DOHH2 (cell line): Measurements from ENCODE around the gene B3GLCT.
"Not testable (repeated sequence)": the region's sequence is repeated elsewhere in the genome, so short reads cannot be mapped to it uniquely, and the experiment has no call there.

Experiments
- H3F3A ChIP-seq: fragments of 200-600 bp; sonication (generic), shearing (Covaris generic); 2 replicates; pipeline ENCODE4 v1.6.0; 2016; ENCODE audit warnings: antibody characterized with exemption, mild to moderate bottlenecking; ENCODE audit not compliant: control insufficient read depth, insufficient read depth
- H3K27ac ChIP-seq: fragments of 200-600 bp; sonication (generic); 2 replicates; pipeline ENCODE4 v1.5.1; 2014; ENCODE audit warnings: low read depth, mild to moderate bottlenecking, low read length, moderate library complexity
- H3K27me3 ChIP-seq: fragments of 200-600 bp; sonication (generic); 2 replicates; pipeline ENCODE4 v1.6.1; 2014; ENCODE audit warnings: mild to moderate bottlenecking, low read length, mixed read lengths; ENCODE audit not compliant: control insufficient read depth
- H3K36me3 ChIP-seq: fragments of 200-600 bp; sonication (generic); 2 replicates; pipeline ENCODE4 v1.6.1; 2014; ENCODE audit warnings: mild to moderate bottlenecking, low read length, moderate library complexity, mixed read lengths; ENCODE audit not compliant: control insufficient read depth
- H3K4me1 ChIP-seq: fragments of 200-600 bp; sonication (generic); 2 replicates; pipeline ENCODE4 v1.6.1; 2014; ENCODE audit warnings: mild to moderate bottlenecking, low read length, mixed read lengths; ENCODE audit not compliant: control insufficient read depth
- H3K4me2 ChIP-seq: fragments of 200-600 bp; sonication (generic); 2 replicates; pipeline ENCODE4 v1.6.0; 2014; ENCODE audit warnings: mild to moderate bottlenecking, low read length, moderate library complexity
- H3K4me3 ChIP-seq: fragments of 200-600 bp; sonication (generic); 2 replicates; pipeline ENCODE4 v1.5.1; 2014; ENCODE audit warnings: mild to moderate bottlenecking, low read length, mixed read lengths
- H3K79me2 ChIP-seq: fragments of 200-600 bp; sonication (generic); 2 replicates; pipeline ENCODE4 v1.6.1; 2014; ENCODE audit warnings: mild to moderate bottlenecking, low read length, mixed read lengths; ENCODE audit not compliant: control insufficient read depth
- H3K9me2 ChIP-seq: fragments of 200-600 bp; sonication (generic); replicated peaks from 2 replicates; pipeline ENCODE4 v1.6.1; 2014; ENCODE audit warnings: mild to moderate bottlenecking, low read length, mixed read lengths; ENCODE audit not compliant: control insufficient read depth
- H3K9me3 ChIP-seq: fragments of 200-600 bp; sonication (generic); 2 replicates; pipeline ENCODE4 v1.6.1; 2014; ENCODE audit warnings: antibody characterized with exemption, low read length, mixed read lengths; ENCODE audit not compliant: control insufficient read depth, insufficient read depth
- H4K20me1 ChIP-seq: fragments of 200-600 bp; sonication (generic); 2 replicates; pipeline ENCODE4 v1.6.0; 2014; ENCODE audit warnings: low read depth, mild to moderate bottlenecking, antibody characterized with exemption, low read length, moderate library complexity; ENCODE audit not compliant: control insufficient read depth, insufficient read depth
- EZH2phosphoT487 ChIP-seq: fragments of 200-600 bp; sonication (generic); IDR thresholded peaks from 2 replicates; pipeline ENCODE4 v1.6.1; 2017; ENCODE audit warnings: borderline replicate concordance, mild to moderate bottlenecking, antibody characterized with exemption, low read length, moderate library complexity, mixed read lengths
- TF ChIP-seq, protein P1 (sequence below): fragments of 200-600 bp; sonication (generic); IDR thresholded peaks from one replicate; pipeline ENCODE4 v1.5.1; 2014; ENCODE audit warnings: antibody characterized with exemption, mild to moderate bottlenecking, low read depth, low read length; ENCODE audit not compliant: poor library complexity, severe bottlenecking

Gene B3GLCT

DNA sequence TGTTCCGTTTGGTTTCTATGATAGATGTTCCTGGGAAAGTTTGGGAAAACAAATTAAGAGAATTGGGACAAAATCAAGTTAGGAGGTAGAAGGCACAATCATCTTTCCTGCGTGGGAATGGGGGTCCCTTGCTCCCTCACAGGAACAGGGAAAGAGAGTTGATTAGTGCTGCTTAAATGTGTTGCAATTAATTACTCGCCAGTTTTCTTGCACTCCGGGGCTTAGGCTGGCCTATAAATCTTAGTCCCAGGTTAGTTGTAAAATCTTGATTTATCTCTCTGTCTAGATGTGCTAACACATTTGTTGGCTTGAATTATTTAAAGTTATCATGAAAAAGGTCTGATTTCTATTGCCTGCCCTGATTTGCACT lies 10.1 kb downstream of the B3GLCT start:
- H3K4me3 ChIP-seq: no peak overlapping the region
- H3K9me2 ChIP-seq: no peaks in the 10 kb centered on the region
- H4K20me1 ChIP-seq: no peaks in the 10 kb centered on the region
- H3K36me3 ChIP-seq: no peaks in the 10 kb centered on the region
- no peak overlapping the region for H3K27ac ChIP-seq
- H3F3A ChIP-seq: no peaks in the 10 kb centered on the region
- H3K9me3 ChIP-seq: no peaks in the 10 kb centered on the region
- H3K79me2 ChIP-seq: no peaks in the 10 kb centered on the region
- TF ChIP-seq, protein P1, sequence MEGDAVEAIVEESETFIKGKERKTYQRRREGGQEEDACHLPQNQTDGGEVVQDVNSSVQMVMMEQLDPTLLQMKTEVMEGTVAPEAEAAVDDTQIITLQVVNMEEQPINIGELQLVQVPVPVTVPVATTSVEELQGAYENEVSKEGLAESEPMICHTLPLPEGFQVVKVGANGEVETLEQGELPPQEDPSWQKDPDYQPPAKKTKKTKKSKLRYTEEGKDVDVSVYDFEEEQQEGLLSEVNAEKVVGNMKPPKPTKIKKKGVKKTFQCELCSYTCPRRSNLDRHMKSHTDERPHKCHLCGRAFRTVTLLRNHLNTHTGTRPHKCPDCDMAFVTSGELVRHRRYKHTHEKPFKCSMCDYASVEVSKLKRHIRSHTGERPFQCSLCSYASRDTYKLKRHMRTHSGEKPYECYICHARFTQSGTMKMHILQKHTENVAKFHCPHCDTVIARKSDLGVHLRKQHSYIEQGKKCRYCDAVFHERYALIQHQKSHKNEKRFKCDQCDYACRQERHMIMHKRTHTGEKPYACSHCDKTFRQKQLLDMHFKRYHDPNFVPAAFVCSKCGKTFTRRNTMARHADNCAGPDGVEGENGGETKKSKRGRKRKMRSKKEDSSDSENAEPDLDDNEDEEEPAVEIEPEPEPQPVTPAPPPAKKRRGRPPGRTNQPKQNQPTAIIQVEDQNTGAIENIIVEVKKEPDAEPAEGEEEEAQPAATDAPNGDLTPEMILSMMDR: no peak
- TF ChIP-seq EZH2phosphoT487: no peak
- H3K27me3 ChIP-seq: no peaks in the 10 kb centered on the region
- peaks cover 21% of the 10 kb centered on the region for H3K4me1 ChIP-seq
- no peak overlapping the region for H3K4me2 ChIP-seq

DNA sequence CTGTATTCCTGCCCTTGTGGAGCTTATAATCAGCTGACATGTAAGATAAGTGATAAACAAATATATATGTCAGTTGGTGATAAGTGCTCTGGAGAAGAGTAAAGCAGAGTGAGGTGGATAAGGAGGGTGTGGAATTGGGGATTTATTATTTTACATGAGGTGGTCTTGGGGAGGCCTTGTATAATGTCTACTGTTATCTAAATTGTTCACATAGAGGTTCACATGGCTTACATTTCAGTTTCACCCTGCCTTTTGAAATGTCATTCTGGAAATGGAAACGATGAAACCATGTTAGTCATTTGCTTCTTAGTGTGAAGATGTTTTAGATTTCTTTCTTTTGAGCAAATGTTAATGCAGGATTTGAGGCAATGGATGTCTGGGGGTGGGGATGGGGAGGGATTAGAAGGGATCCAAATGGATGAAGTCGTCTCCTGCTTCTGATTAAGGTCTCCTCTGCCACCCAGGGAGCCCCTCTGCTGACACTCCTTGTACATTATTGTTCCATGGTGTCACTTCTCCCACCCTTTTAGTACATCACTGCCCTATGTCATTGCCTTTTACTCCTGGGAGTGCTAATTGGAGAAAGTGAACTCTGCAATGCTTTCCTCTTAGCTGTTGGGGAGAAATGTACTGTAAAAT lies 14.0 kb downstream of the B3GLCT start:
- Histone ChIP-seq H3K27me3 (no peaks in the 10 kb centered on the region), H3K4me3 (no peak overlapping the region), H3K9me3 (no peaks in the 10 kb centered on the region), H3K9me2 (no peaks in the 10 kb centered on the region), H3K36me3 (no peaks in the 10 kb centered on the region), H3K79me2 (no peaks in the 10 kb centered on the region), H3K27ac (no peak overlapping the region), H4K20me1 (no peaks in the 10 kb centered on the region), H3K4me2 (peak overlapping the region; percentile 37), H3F3A (no peaks in the 10 kb centered on the region), H3K4me1 (peaks cover 22% of the 10 kb centered on the region)
- TF ChIP-seq EZH2phosphoT487: no peak
- TF ChIP-seq, protein P1: no peak

DNA sequence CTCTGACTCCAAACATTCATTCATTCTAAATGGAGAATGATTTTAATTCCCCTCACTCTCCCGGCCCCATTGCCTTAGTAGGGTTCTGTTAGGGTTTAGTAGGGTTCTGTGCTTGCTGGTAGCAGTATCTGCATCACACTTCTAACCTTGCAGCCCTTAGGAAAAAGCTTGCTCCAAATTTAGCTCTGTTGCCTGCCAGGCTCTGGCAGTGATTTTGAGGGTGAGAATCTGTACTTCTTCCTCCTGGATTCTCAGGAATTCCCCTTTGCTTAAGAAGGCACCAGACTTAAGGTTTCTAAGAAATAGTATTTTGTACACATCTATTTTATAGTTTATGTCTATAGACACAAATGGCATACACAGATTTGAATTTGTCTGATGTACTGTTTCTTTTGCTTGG lies 14.7 kb downstream of the B3GLCT start:
- Histone ChIP-seq H3K9me2 (no peaks in the 10 kb centered on the region), H3K27me3 (no peaks in the 10 kb centered on the region), H3K4me2 (peak overlapping the region; percentile 37), H3K4me1 (peaks cover 22% of the 10 kb centered on the region), H3K9me3 (no peaks in the 10 kb centered on the region), H3K4me3 (no peak overlapping the region), H4K20me1 (no peaks in the 10 kb centered on the region), H3K36me3 (no peaks in the 10 kb centered on the region), H3K79me2 (no peaks in the 10 kb centered on the region), H3K27ac (no peak overlapping the region), H3F3A (no peaks in the 10 kb centered on the region)
- TF ChIP-seq EZH2phosphoT487: no peak
- TF ChIP-seq, protein P1: no peak

DNA sequence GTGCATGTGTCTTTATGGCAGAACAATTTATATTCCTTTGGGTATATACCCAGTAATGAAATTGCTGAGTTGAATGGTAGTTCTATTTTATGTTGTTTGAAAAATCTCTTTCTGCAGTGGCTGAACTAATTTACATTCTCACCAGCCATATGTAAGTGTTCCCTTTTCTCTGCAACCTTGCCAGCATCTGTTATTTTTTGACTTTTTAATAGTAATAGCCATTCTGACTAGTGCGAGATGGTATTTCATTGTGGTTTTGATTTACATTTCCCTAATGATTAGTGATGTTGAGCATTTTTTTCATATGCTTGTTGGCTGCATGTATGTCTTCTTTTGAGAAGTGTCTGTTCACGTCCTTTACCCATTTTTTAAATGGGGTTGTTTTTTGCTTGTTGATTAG lies 17.1 kb downstream of the B3GLCT start:
- H3F3A ChIP-seq, H3K27me3 ChIP-seq, H3K27ac ChIP-seq, H3K4me3 ChIP-seq, H3K36me3 ChIP-seq, H3K79me2 ChIP-seq, H3K9me3 ChIP-seq, H4K20me1 ChIP-seq, H3K4me2 ChIP-seq, H3K9me2 ChIP-seq: not testable (repeated sequence)
- peaks cover 22% of the 10 kb centered on the region for H3K4me1 ChIP-seq
